Adrenal gland (tissue), 12 donors: ENCODE measurements around the gene IL1RAPL1. TPM values are rescaled to one million over a fixed set of nuclear protein-coding genes. Genes with fewer than 3 reads are reported as not detected.

Source experiments
- DNase-seq, 7 donors: peaks; one replicate each; pipeline ENCODE4 v3.0.0-alpha.2; 2019 to 2020
- H3K27ac ChIP-seq, 5 donors: fragments of 200-600 bp; sonication (generic) in 4 of 5; 1 replicate in 3 of 5; 2 replicates in 2 of 5; pipeline versions ENCODE4 v1.5.1 to v1.8.0; 2016 to 2020; ENCODE audit warnings: mild to moderate bottlenecking in 1 of 5
- H3K27me3 ChIP-seq: fragments of 200-600 bp; 2 replicates; pipeline ENCODE4 v1.8.0; 2021
- H3K36me3 ChIP-seq, 2 donors: fragments of 200-600 bp; replicated peaks in 1 of 2; 1 replicate in 1 of 2; 2 replicates in 1 of 2; pipeline versions ENCODE4 v1.5.1 to v1.8.0; 2018 to 2022
- H3K4me1 ChIP-seq, 2 donors: fragments of 200-600 bp; replicated peaks in 1 of 2; 1 replicate in 1 of 2; 2 replicates in 1 of 2; pipeline versions ENCODE4 v1.5.1 to v1.8.0; 2018 to 2021
- H3K4me3 ChIP-seq, 4 donors: fragments of 200-600 bp; sonication (generic) in 3 of 4; one replicate each; pipeline ENCODE4 v1.5.1; 2016 to 2018
- H3K9me3 ChIP-seq, 3 donors: fragments of 200-600 bp; sonication (generic) in 1 of 3; replicated peaks in 1 of 3; 1 replicate in 2 of 3; 2 replicates in 1 of 3; pipeline versions ENCODE4 v1.5.1 to v1.8.0; 2016 to 2021
- CTCF ChIP-seq, 6 experiments: fragments of 450-650 bp in 4 of 6; fragments of 200-600 bp in 2 of 6; sonication (generic) in 1 of 6; IDR thresholded peaks; 1 replicate in 5 of 6; 2 replicates in 1 of 6; pipeline versions ENCODE4 v1.5.1 to v1.8.0; 2016 to 2021; ENCODE audit warnings: antibody characterized with exemption in 6 of 6, mild to moderate bottlenecking in 2 of 6, moderate library complexity in 1 of 6
- POLR2A ChIP-seq, 2 donors: fragments of 450-650 bp; IDR thresholded peaks; one replicate each; pipeline ENCODE4 v1.6.1; 2017; ENCODE audit warnings: antibody characterized with exemption in 2 of 2, mild to moderate bottlenecking in 2 of 2, moderate library complexity in 1 of 2
- WGBS, 4 donors: extraction: QIAGEN DNeasy Blood & Tissue Kit in 2 of 4; methylation state at CpG; one replicate each; pipeline versions ENCODE4 v1.1.5 to v1.1.7; 2013 to 2017; 5-methylcytosine and 5-hydroxymethylcytosine counted together
- intact Hi-C, 2 donors: fragments of 100-400 bp; cut with DNase I; formaldehyde crosslinking; loops; one replicate each; pipeline versions ENCODE4 v1.14.1 to v1.15.0; 2022 to 2023
- polyA plus RNA-seq, 3 donors: library from polyadenylated mRNA; stranded (reverse); fragments of 200-250 nt in 2 of 3; fragments of 350-450 nt in 1 of 3; fragmentation: Illumina TruSeq in 1 of 3; extraction: RNeasy Lipid Tissue Mini Kit (QIAGEN cat#74804) in 1 of 3; gene quantifications; one replicate each; pipeline ENCODE4 v1.2.3, GENCODE V29; 2013 to 2014
- total RNA-seq, 9 donors: library from RNA; depleted of rRNA in 4 of 9; stranded (reverse); fragments of >200 nt in 4 of 9; fragments of 120-200 nt in 1 of 9; fragmentation: NEBNext Ultra II Directional in 1 of 9; extraction: Animal tissue kit (Norgen Biotek cat#: 25700) in 1 of 9; gene quantifications; one replicate each; pipeline versions ENCODE4 v1.1.0 to v1.2.4, GENCODE V29; 2013 to 2023
- donor health status: healthy with polysubstance abuse.
- donor health status: Bipolar disorder and iron deficiency.
- donor health status: DM: yes; HTN: yes; CAD: no.
- donor health status: DM: no; HTN: no; CAD: no.
- donor health status: DM: no; HTN: no; CAD: no.
- donor health status: DM: yes; HTN: yes; CAD: no.

IL1RAPL1 gene
- total and polyA plus RNA-seq, 12 donors = 1.1 TPM; not detected in 11

GRCh38 chrX:28701222-28701621 lies 114.0 kb downstream of the IL1RAPL1 start:
- TF ChIP-seq POLR2A (IDR thresholded peaks at IDR 0.05) (no peak), CTCF (IDR thresholded peaks at IDR 0.05) (no peak)
- Histone ChIP-seq H3K4me1 (no peaks in the 10 kb centered on the region), H3K9me3 (no peaks in the 10 kb centered on the region), H3K27ac (no peak overlapping the region), H3K36me3 (no peaks in the 10 kb centered on the region), H3K4me3 (no peak overlapping the region), H3K27me3 (peaks cover 7% of the 10 kb centered on the region)
- intact Hi-C loops = no loop called here
- DNase-seq = no peak
- WGBS, 4 donors = 88 to 100% (median 96%) methylated on average over 1 of the region's 1 CpG

GRCh38 chrX:28706964-28707363 lies 119.7 kb downstream of the IL1RAPL1 start:
- no peaks in the 10 kb centered on the region for H3K27me3 ChIP-seq
- H3K4me1 ChIP-seq = no peaks in the 10 kb centered on the region
- intact Hi-C loops = no loop called here
- no peak overlapping the region for H3K4me3 ChIP-seq
- no peak for TF ChIP-seq CTCF (IDR thresholded peaks at IDR 0.05)
- TF ChIP-seq POLR2A (IDR thresholded peaks at IDR 0.05) = no peak
- H3K9me3 ChIP-seq = no peaks in the 10 kb centered on the region
- no peaks in the 10 kb centered on the region for H3K36me3 ChIP-seq
- DNase-seq = no peak
- 51 to 73% (median 61%) methylated on average over 4 of the region's 4 CpGs for WGBS, 4 donors
- no peak overlapping the region for H3K27ac ChIP-seq

GRCh38 chrX:28709421-28709820 lies 122.2 kb downstream of the IL1RAPL1 start:
- DNase-seq = no peak
- Histone ChIP-seq H3K9me3 (no peaks in the 10 kb centered on the region), H3K27me3 (no peaks in the 10 kb centered on the region), H3K36me3 (no peaks in the 10 kb centered on the region), H3K4me1 (no peaks in the 10 kb centered on the region), H3K27ac (no peak overlapping the region), H3K4me3 (no peak overlapping the region)
- TF ChIP-seq POLR2A (IDR thresholded peaks at IDR 0.05) (no peak), CTCF (IDR thresholded peaks at IDR 0.05) (no peak)
- intact Hi-C loops = no loop called here
- 42 to 68% (median 62%) methylated on average over 3 of the region's 3 CpGs for WGBS, 4 donors

- Histone ChIP-seq H3K27ac (no peak overlapping the region), H3K4me1 (no peaks in the 10 kb centered on the region), H3K27me3 (no peaks in the 10 kb centered on the region), H3K9me3 (no peaks in the 10 kb centered on the region), H3K36me3 (no peaks in the 10 kb centered on the region), H3K4me3 (no peak overlapping the region)
- DNase-seq = no peak
- TF ChIP-seq CTCF (IDR thresholded peaks at IDR 0.05) (no peak), POLR2A (IDR thresholded peaks at IDR 0.05) (no peak)
- intact Hi-C loops = no loop called here
These were observed 130.6 kb downstream of the IL1RAPL1 start for GRCh38 chrX:28717864-28718263.
